ENCODE measurements around the gene FAM222A. TPM values are rescaled to one million over a fixed set of nuclear protein-coding genes. Genes with fewer than 3 reads are reported as not detected.

The FAM222A gene
- total RNA-seq, 1 donor from 2014 or later, result 13.9 TPM

DNA sequence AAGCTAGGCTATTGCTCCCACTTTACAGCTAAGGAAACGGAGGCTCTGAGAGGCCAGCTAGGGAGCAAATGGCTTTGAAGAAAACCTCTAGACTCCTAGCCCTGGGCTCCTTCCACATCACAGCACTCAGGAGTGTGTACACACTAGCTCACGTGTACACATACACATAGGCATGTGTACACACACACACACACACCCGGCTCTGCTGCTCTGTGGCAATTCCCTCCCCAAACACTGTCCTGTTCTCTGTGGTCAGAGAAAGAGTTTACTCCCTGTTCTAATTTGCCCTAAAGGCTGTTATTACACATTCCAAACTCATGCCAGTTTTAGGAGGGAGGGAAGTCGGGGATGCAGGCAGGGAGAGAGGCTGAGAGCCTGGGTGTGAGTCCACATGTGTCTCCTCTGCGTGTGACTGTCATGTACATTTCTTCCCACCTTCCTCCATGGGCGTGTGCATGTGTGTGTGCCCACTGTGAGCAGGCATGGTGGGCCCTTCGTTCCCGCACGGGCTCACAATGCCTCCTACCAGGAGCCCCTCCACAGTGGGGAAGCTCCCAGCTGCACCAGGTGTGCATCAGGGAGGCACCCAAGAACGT, 105.4 kb downstream of the FAM222A start:
- H3K4me1 Mint-ChIP-seq, result peaks cover 25% of the 10 kb centered on the region
- DNase-seq (ENCODE audit: low read depth, low spot score), result no peak
- H3K4me3 Mint-ChIP-seq, result no peak overlapping the region
- H3K27me3 Mint-ChIP-seq (ENCODE audit: low read depth), result no peaks in the 10 kb centered on the region
- H3K9me3 Mint-ChIP-seq, result no peaks in the 10 kb centered on the region
- H3K27ac Mint-ChIP-seq (ENCODE audit: unreplicated experiment), result no peak overlapping the region
- no peaks in the 10 kb centered on the region for H3K36me3 Mint-ChIP-seq (ENCODE audit: low read depth)
- TF ChIP-seq, protein P1, sequence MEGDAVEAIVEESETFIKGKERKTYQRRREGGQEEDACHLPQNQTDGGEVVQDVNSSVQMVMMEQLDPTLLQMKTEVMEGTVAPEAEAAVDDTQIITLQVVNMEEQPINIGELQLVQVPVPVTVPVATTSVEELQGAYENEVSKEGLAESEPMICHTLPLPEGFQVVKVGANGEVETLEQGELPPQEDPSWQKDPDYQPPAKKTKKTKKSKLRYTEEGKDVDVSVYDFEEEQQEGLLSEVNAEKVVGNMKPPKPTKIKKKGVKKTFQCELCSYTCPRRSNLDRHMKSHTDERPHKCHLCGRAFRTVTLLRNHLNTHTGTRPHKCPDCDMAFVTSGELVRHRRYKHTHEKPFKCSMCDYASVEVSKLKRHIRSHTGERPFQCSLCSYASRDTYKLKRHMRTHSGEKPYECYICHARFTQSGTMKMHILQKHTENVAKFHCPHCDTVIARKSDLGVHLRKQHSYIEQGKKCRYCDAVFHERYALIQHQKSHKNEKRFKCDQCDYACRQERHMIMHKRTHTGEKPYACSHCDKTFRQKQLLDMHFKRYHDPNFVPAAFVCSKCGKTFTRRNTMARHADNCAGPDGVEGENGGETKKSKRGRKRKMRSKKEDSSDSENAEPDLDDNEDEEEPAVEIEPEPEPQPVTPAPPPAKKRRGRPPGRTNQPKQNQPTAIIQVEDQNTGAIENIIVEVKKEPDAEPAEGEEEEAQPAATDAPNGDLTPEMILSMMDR (conservative IDR thresholded peaks at IDR 0.05), result no peak

Other genes starting within 250 kb of the FAM222A start
- 58.4 and 66.4 TPM in 2 replicates for gene KCTD10, start 236.5 kb upstream of the FAM222A start, total RNA-seq
- gene UBE3B, start 236.2 kb upstream of the FAM222A start, total RNA-seq, result 35.9 and 38.7 TPM in 2 replicates
- 84.9 and 95.6 TPM in 2 replicates for gene MMAB, start 140.3 kb upstream of the FAM222A start, total RNA-seq
- 59.3 and 63.9 TPM in 2 replicates for gene MVK, start 140.0 kb upstream of the FAM222A start, total RNA-seq
- 3.5 and 3.7 TPM in 2 replicates for gene TRPV4, start 119.6 kb downstream of the FAM222A start, total RNA-seq
- gene GLTP, start 166.7 kb downstream of the FAM222A start, total RNA-seq, result 32.0 and 34.0 TPM in 2 replicates
- gene TCHP, start 186.4 kb downstream of the FAM222A start, total RNA-seq, result 27.6 and 31.4 TPM in 2 replicates

All from neural crest cell (in vitro differentiated cells).